ENCODE measurements around the gene ACTA2. TPM values are rescaled to one million over a fixed set of nuclear protein-coding genes. Genes with fewer than 3 reads are reported as not detected.
A peak's percentile ranks its signal among the peaks of the same experiment; 100 is the strongest.

The ACTA2 gene
- polyA plus RNA-seq, 4 donors: 6.5 to 274 (median 82.6) TPM

GRCh38 chr10:88979153-88979562 lies 26.6 kb upstream of the ACTA2 start:
- FAIRE-seq: no peak
- H3K36me3 ChIP-seq (ENCODE audit: control insufficient read depth in 3 of 3, insufficient read depth in 2 of 3, low read depth in 1 of 3, low read length in 3 of 3): no peaks in the 10 kb centered on the region
- H3K27ac ChIP-seq (ENCODE audit: low read depth in 1 of 3, low read length in 2 of 3): peak overlapping the region in 1 of 3 donors; percentile 2
- H3K4me3 ChIP-seq (ENCODE audit: low read depth in 1 of 3, low read length in 3 of 3): no peak overlapping the region
- H3K9me3 ChIP-seq (ENCODE audit: control insufficient read depth in 2 of 2, insufficient read depth in 1 of 2, low read depth in 1 of 2, low read length in 1 of 2): no peaks in the 10 kb centered on the region
- DNase-seq: no peak
- H3K27me3 ChIP-seq (ENCODE audit: control insufficient read depth in 3 of 3, insufficient read depth in 3 of 3, low read length in 3 of 3): no peaks in the 10 kb centered on the region
- 50 to 71% (median 67%) methylated on average over 5 of the region's 5 CpGs for WGBS, 3 donors
- peaks cover 0 to 18% (median 6%) of the 10 kb centered on the region in 3 donors for H3K4me1 ChIP-seq (ENCODE audit: control insufficient read depth in 3 of 3, insufficient read depth in 2 of 3, low read depth in 1 of 3, low read length in 2 of 3)

DNA sequence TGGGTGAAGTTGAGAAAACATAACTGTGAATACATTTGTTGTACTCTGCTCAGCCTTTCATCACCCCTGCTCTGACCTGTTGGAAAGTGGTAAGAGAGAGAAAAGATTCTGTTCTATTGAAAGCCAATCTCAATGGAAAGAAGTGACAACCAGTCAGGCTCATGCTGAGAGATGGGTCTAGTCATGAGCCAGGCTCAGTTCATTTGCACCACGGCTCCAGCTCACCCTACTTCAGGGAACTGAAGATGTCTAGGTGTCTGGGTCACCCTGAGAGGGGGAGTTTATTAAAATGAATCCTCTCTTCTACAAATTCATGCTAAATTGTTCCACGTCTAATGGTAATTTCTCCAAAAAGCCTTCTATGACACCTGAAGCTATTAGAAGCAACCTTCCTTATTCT lies 25.9 kb upstream of the ACTA2 start:
- DNase-seq (no peak), FAIRE-seq (no peak)
- WGBS, 3 donors: 92 to 98% (median 95%) methylated on average over 2 of the region's 2 CpGs
- Histone ChIP-seq H3K4me3 (ENCODE audit: low read depth in 1 of 3, low read length in 3 of 3) (no peak overlapping the region), H3K4me1 (ENCODE audit: control insufficient read depth in 3 of 3, insufficient read depth in 2 of 3, low read depth in 1 of 3, low read length in 2 of 3) (peaks cover 0 to 16% (median 2%) of the 10 kb centered on the region in 3 donors), H3K27ac (ENCODE audit: low read depth in 1 of 3, low read length in 2 of 3) (no peak overlapping the region), H3K27me3 (ENCODE audit: control insufficient read depth in 3 of 3, insufficient read depth in 3 of 3, low read length in 3 of 3) (no peaks in the 10 kb centered on the region), H3K9me3 (ENCODE audit: control insufficient read depth in 2 of 2, insufficient read depth in 1 of 2, low read depth in 1 of 2, low read length in 1 of 2) (no peaks in the 10 kb centered on the region), H3K36me3 (ENCODE audit: control insufficient read depth in 3 of 3, insufficient read depth in 2 of 3, low read depth in 1 of 3, low read length in 3 of 3) (no peaks in the 10 kb centered on the region)

- Histone ChIP-seq H3K27me3 (ENCODE audit: control insufficient read depth in 3 of 3, insufficient read depth in 3 of 3, low read length in 3 of 3) (no peaks in the 10 kb centered on the region), H3K4me3 (ENCODE audit: low read depth in 1 of 3, low read length in 3 of 3) (peak overlapping the region in 2 of 3 donors; percentile 6 to 26), H3K4me1 (ENCODE audit: control insufficient read depth in 3 of 3, insufficient read depth in 2 of 3, low read depth in 1 of 3, low read length in 2 of 3) (peaks cover 0 to 3% (median 0%) of the 10 kb centered on the region in 3 donors), H3K9me3 (ENCODE audit: control insufficient read depth in 2 of 2, insufficient read depth in 1 of 2, low read depth in 1 of 2, low read length in 1 of 2) (no peaks in the 10 kb centered on the region), H3K27ac (ENCODE audit: low read depth in 1 of 3, low read length in 2 of 3) (peak overlapping the region in 2 of 3 donors; percentile 54 to 80), H3K36me3 (ENCODE audit: control insufficient read depth in 3 of 3, insufficient read depth in 2 of 3, low read depth in 1 of 3, low read length in 3 of 3) (no peaks in the 10 kb centered on the region)
- no peak for DNase-seq
- no peak for FAIRE-seq
- WGBS, 3 donors: 46 to 58% (median 54%) methylated on average over 3 of the region's 3 CpGs
Measured at GRCh38 chr10:88975377-88975720, 22.8 kb upstream of the ACTA2 start.

DNA sequence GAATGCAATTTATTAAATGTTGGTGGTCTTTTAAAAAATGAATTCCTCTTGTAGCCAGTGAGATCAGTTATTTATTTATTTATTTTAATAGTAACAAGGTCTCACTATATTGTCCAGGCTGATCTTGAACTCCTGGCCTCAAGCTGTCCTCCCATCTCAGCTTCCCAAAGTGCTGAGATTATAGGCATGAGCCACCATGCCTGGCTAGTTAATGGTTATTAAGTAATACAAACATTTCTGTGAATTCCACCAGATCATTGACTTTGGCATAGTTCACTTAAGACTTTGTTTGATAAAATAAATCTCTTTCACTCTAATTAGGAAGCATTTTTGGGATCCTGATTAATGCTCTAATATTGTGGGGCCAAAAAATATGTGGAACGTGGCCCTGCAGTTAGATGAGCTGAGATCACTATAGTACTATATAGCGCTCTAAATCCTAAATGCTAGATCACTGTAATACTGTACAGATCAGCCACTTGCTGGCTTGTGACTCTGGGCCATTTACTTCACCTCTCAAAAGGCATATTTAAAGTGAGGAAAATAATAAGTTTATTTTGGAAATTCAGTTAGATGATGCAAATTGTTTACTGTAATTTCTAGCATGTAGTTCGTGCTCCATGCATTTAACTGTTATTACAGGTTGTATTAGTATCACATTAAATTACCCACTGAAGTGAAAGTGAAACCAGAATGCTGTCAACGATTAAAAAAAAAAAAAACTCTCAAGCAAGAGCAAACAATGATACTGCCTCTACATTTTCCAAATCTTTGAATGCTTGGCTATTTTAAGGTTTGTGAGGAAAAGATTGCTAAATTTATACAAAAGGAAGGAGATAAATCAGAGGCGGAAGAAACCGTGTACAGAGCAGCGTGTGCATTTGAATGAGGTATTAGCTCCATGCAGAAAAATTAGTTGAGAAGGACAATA lies 22.1 kb upstream of the ACTA2 start:
- peak overlapping the region in 2 of 3 donors; percentile 54 to 80 for H3K27ac ChIP-seq (ENCODE audit: low read depth in 1 of 3, low read length in 2 of 3)
- peak; percentile 73 for FAIRE-seq
- peak; percentile 58 to 78 for DNase-seq
- WGBS, 3 donors: 12 to 16% (median 16%) methylated on average over 7 of the region's 7 CpGs
- no peaks in the 10 kb centered on the region for H3K27me3 ChIP-seq (ENCODE audit: control insufficient read depth in 3 of 3, insufficient read depth in 3 of 3, low read length in 3 of 3)
- H3K36me3 ChIP-seq (ENCODE audit: control insufficient read depth in 3 of 3, insufficient read depth in 2 of 3, low read depth in 1 of 3, low read length in 3 of 3): no peaks in the 10 kb centered on the region
- no peaks in the 10 kb centered on the region for H3K9me3 ChIP-seq (ENCODE audit: control insufficient read depth in 2 of 2, insufficient read depth in 1 of 2, low read depth in 1 of 2, low read length in 1 of 2)
- H3K4me1 ChIP-seq (ENCODE audit: control insufficient read depth in 3 of 3, insufficient read depth in 2 of 3, low read depth in 1 of 3, low read length in 2 of 3): no peaks in the 10 kb centered on the region
- H3K4me3 ChIP-seq (ENCODE audit: low read depth in 1 of 3, low read length in 3 of 3): peak overlapping the region in 2 of 3 donors; percentile 6 to 26

DNA sequence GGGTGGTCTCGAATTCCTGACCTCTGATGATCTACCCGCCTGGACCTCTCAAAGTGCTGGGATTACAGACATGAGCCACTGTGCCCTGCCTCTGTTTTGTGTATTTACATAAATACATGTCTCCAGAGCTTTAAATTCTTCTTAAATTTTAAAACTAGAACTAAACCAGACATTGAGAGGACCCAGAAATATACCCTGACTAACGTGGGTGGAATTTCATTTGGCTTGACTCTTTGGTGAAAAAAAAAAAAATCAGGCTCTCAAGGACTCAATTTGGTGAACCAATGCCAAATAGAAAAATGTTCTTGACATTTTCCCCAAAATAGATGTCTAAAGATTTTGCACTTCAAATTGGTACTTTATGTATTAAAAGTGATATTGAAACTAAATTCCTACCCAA lies 21.4 kb upstream of the ACTA2 start:
- no peaks in the 10 kb centered on the region for H3K4me1 ChIP-seq (ENCODE audit: control insufficient read depth in 3 of 3, insufficient read depth in 2 of 3, low read depth in 1 of 3, low read length in 2 of 3)
- FAIRE-seq (no peak), DNase-seq (no peak)
- no peaks in the 10 kb centered on the region for H3K36me3 ChIP-seq (ENCODE audit: control insufficient read depth in 3 of 3, insufficient read depth in 2 of 3, low read depth in 1 of 3, low read length in 3 of 3)
- peak overlapping the region in 1 of 3 donors; percentile 44 for H3K27ac ChIP-seq (ENCODE audit: low read depth in 1 of 3, low read length in 2 of 3)
- 79 to 93% (median 91%) methylated on average over 3 of the region's 3 CpGs for WGBS, 3 donors
- H3K27me3 ChIP-seq (ENCODE audit: control insufficient read depth in 3 of 3, insufficient read depth in 3 of 3, low read length in 3 of 3): no peaks in the 10 kb centered on the region
- no peaks in the 10 kb centered on the region for H3K9me3 ChIP-seq (ENCODE audit: control insufficient read depth in 2 of 2, insufficient read depth in 1 of 2, low read depth in 1 of 2, low read length in 1 of 2)
- no peak overlapping the region for H3K4me3 ChIP-seq (ENCODE audit: low read depth in 1 of 3, low read length in 3 of 3)

- H3K9me3 ChIP-seq (ENCODE audit: control insufficient read depth in 2 of 2, insufficient read depth in 1 of 2, low read depth in 1 of 2, low read length in 1 of 2): no peaks in the 10 kb centered on the region
Measured at GRCh38 chr10:88971221-88972061, 18.9 kb upstream of the ACTA2 start.

DNA sequence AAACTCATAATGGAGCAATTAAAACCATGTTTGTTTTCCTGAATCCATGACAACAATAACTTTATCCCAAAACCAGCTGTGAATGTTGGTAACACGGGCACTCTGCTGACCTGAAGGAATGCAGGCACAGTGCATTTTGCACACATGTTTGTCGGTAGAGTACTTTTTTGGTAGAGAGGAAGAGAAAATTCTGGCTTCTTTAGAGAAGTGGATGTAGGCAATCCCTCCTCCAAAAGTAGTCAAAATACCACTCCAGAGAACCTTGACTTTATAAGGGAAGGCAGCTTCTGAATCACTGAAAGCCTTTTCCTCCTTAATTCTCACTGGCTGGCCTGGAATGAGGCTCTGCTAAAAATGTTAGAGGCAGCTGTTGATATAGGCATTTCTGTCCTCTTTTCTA lies 15.8 kb upstream of the ACTA2 start:
- 63 to 83% (median 79%) methylated on average over 2 of the region's 2 CpGs for WGBS, 3 donors
- DNase-seq (no peak), FAIRE-seq (no peak)
- Histone ChIP-seq H3K9me3 (ENCODE audit: control insufficient read depth in 2 of 2, insufficient read depth in 1 of 2, low read depth in 1 of 2, low read length in 1 of 2) (no peaks in the 10 kb centered on the region), H3K4me3 (ENCODE audit: low read depth in 1 of 3, low read length in 3 of 3) (no peak overlapping the region), H3K36me3 (ENCODE audit: control insufficient read depth in 3 of 3, insufficient read depth in 2 of 3, low read depth in 1 of 3, low read length in 3 of 3) (no peaks in the 10 kb centered on the region), H3K27ac (ENCODE audit: low read depth in 1 of 3, low read length in 2 of 3) (no peak overlapping the region), H3K4me1 (ENCODE audit: control insufficient read depth in 3 of 3, insufficient read depth in 2 of 3, low read depth in 1 of 3, low read length in 2 of 3) (no peaks in the 10 kb centered on the region), H3K27me3 (ENCODE audit: control insufficient read depth in 3 of 3, insufficient read depth in 3 of 3, low read length in 3 of 3) (no peaks in the 10 kb centered on the region)

More at GRCh38 chr10:88971221-88972061, 18.9 kb upstream of the ACTA2 start:
- no peak overlapping the region for H3K4me3 ChIP-seq (ENCODE audit: low read depth in 1 of 3, low read length in 3 of 3)
- no peaks in the 10 kb centered on the region for H3K4me1 ChIP-seq (ENCODE audit: control insufficient read depth in 3 of 3, insufficient read depth in 2 of 3, low read depth in 1 of 3, low read length in 2 of 3)
- H3K36me3 ChIP-seq (ENCODE audit: control insufficient read depth in 3 of 3, insufficient read depth in 2 of 3, low read depth in 1 of 3, low read length in 3 of 3): no peaks in the 10 kb centered on the region
- WGBS, 3 donors: 65 to 89% (median 87%) methylated on average over 5 of the region's 5 CpGs
- no peak for DNase-seq
- H3K27ac ChIP-seq (ENCODE audit: low read depth in 1 of 3, low read length in 2 of 3): peak overlapping the region in 2 of 3 donors; percentile 16 to 21
- no peaks in the 10 kb centered on the region for H3K27me3 ChIP-seq (ENCODE audit: control insufficient read depth in 3 of 3, insufficient read depth in 3 of 3, low read length in 3 of 3)
- FAIRE-seq: no peak

GRCh38 chr10:88966797-88967196 lies 14.2 kb upstream of the ACTA2 start:
- no peak for FAIRE-seq
- Histone ChIP-seq H3K4me1 (ENCODE audit: control insufficient read depth in 3 of 3, insufficient read depth in 2 of 3, low read depth in 1 of 3, low read length in 2 of 3) (no peaks in the 10 kb centered on the region), H3K36me3 (ENCODE audit: control insufficient read depth in 3 of 3, insufficient read depth in 2 of 3, low read depth in 1 of 3, low read length in 3 of 3) (no peaks in the 10 kb centered on the region), H3K27me3 (ENCODE audit: control insufficient read depth in 3 of 3, insufficient read depth in 3 of 3, low read length in 3 of 3) (no peaks in the 10 kb centered on the region), H3K4me3 (ENCODE audit: low read depth in 1 of 3, low read length in 3 of 3) (no peak overlapping the region), H3K27ac (ENCODE audit: low read depth in 1 of 3, low read length in 2 of 3) (peak overlapping the region in 1 of 3 donors; percentile 51), H3K9me3 (ENCODE audit: control insufficient read depth in 2 of 2, insufficient read depth in 1 of 2, low read depth in 1 of 2, low read length in 1 of 2) (no peaks in the 10 kb centered on the region)
- DNase-seq: no peak
- 51 to 65% (median 59%) methylated on average over 3 of the region's 3 CpGs for WGBS, 3 donors
